Measurements from ENCODE around the gene OR1F1. TPM values are rescaled to one million over a fixed set of nuclear protein-coding genes. Genes with fewer than 3 reads are reported as not detected.

Gene OR1F1
- total and polyA plus RNA-seq, 11 donors, result not detected

- intact Hi-C loops (cut with DNase I), result loop anchor here in 2 of 10 donors (2.0 to 10.0 kb wide), 2 partner anchors 28 to 50 kb away; partner anchors contain the start of gene ZNF263 (in 1 of the 2)
- ATAC-seq (no peak), DNase-seq (no peak)
- Histone ChIP-seq H3K4me1 (peaks cover 0 to 18% (median 13%) of the 10 kb centered on the region in 12 donors), H3K4me3 (peak overlapping the region; percentile 79 to 99 (median 90)), H3K27ac (peak overlapping the region; percentile 88 to 100 (median 98)), H3K27me3 (no peaks in the 10 kb centered on the region), H3K9me3 (peaks cover 0 to 41% (median 13%) of the 10 kb centered on the region in 12 donors), H3K36me3 (peaks cover 8 to 40% (median 36%) of the 10 kb centered on the region in 9 donors)
- TF ChIP-seq POLR2A (IDR thresholded peaks at IDR 0.05) (no peak), CTCF (IDR thresholded peaks at IDR 0.05) (no peak)
- 0 to 2% (median 1%) methylated on average over 17 to 18 of the region's 18 CpGs for WGBS, 4 donors
These were observed 46.5 kb downstream of the OR1F1 start for GRCh38 chr16:3234543-3234856.

- Histone ChIP-seq H3K27ac (peak within 1 kb of the TSS; percentile 88 to 100 (median 98)), H3K27me3 (no peaks in the 10 kb centered on the region), H3K4me1 (peaks cover 0 to 18% (median 13%) of the 10 kb centered on the region in 12 donors), H3K4me3 (peak within 1 kb of the TSS; percentile 79 to 99 (median 90)), H3K9me3 (peaks cover 0 to 36% (median 8%) of the 10 kb centered on the region in 12 donors), H3K36me3 (peaks cover 6 to 35% (median 31%) of the 10 kb centered on the region in 9 donors)
- 0 to 1% (median 0%) methylated on average over 2 to 56 of the region's 59 CpGs for WGBS, 4 donors
- intact Hi-C loops (cut with DNase I), result loop anchor here in 3 of 10 donors (1.0 to 10.0 kb wide), 4 partner anchors 28 to 50 kb away; partner anchors contain the start of gene ZNF263 (in 2 of the 3)
- ATAC-seq (peak; percentile 99), DNase-seq (peak; percentile 97 to 99 (median 98))
- no peak for TF ChIP-seq CTCF (IDR thresholded peaks at IDR 0.05)
- TF ChIP-seq POLR2A (IDR thresholded peaks at IDR 0.05), result peak in 1 of 2 donors; percentile 75
These were observed 47.0 kb downstream of the OR1F1 start, which contains the start of gene ZNF200 for GRCh38 chr16:3234857-3235561. Gene ZNF200, minus strand, starts transcription at chr16:3235158. Its CDS starts 1,403 bp downstream, at chr16:3233755.

GRCh38 chr16:3235856-3236669 is 48.1 kb downstream of the OR1F1 start:
- intact Hi-C loops (cut with DNase I), result loop anchor here in 3 of 10 donors (1.0 to 10.0 kb wide), 4 partner anchors 27 to 49 kb away; partner anchors contain the start of gene ZNF263 (in 2 of the 3)
- H3K4me3 ChIP-seq, result no peak overlapping the region
- 78 to 85% (median 83%) methylated on average over 19 to 29 of the region's 29 CpGs for WGBS, 4 donors
- DNase-seq, result peak; percentile 23 to 78 (median 45)
- no peak for TF ChIP-seq CTCF (IDR thresholded peaks at IDR 0.05)
- TF ChIP-seq POLR2A (IDR thresholded peaks at IDR 0.05), result no peak
- no peak for ATAC-seq
- H3K36me3 ChIP-seq, result peaks cover 4 to 24% (median 20%) of the 10 kb centered on the region in 9 donors
- no peak overlapping the region for H3K27ac ChIP-seq
- peaks cover 0 to 18% (median 13%) of the 10 kb centered on the region in 12 donors for H3K4me1 ChIP-seq
- peaks cover 0 to 25% (median under 1%) of the 10 kb centered on the region in 12 donors for H3K9me3 ChIP-seq
- no peaks in the 10 kb centered on the region for H3K27me3 ChIP-seq
